ENCODE data around the gene AKAP6.

The AKAP6 gene

GRCh38 chr14:32331206-32331605 is 2.1 kb downstream of the AKAP6 start:
- no peak for TF ChIP-seq CTCF (IDR thresholded peaks at IDR 0.05; ENCODE audit: low read depth, low read length)

GRCh38 chr14:32332415-32333316 is 3.6 kb downstream of the AKAP6 start:
- TF ChIP-seq CTCF (IDR thresholded peaks at IDR 0.05; ENCODE audit: low read depth, low read length), result no peak
- no peak overlapping the region for H3K4me3 ChIP-seq (ENCODE audit: low read depth, low read length)

More at GRCh38 chr14:32331206-32331605, 2.1 kb downstream of the AKAP6 start:
- no peak overlapping the region for H3K4me3 ChIP-seq (ENCODE audit: low read depth, low read length)

- TF ChIP-seq CTCF (IDR thresholded peaks at IDR 0.05; ENCODE audit: low read depth, low read length), result no peak
- H3K4me3 ChIP-seq (ENCODE audit: low read depth, low read length), result no peak overlapping the region
These were observed 7.6 kb downstream of the AKAP6 start for GRCh38 chr14:32336702-32337101.

- TF ChIP-seq CTCF (IDR thresholded peaks at IDR 0.05; ENCODE audit: low read depth, low read length), result no peak
- no peak overlapping the region for H3K4me3 ChIP-seq (ENCODE audit: low read depth, low read length)
These were observed 8.7 kb downstream of the AKAP6 start for GRCh38 chr14:32337759-32338158.

- H3K4me3 ChIP-seq (ENCODE audit: low read depth, low read length), result no peak overlapping the region
- no peak for TF ChIP-seq CTCF (IDR thresholded peaks at IDR 0.05; ENCODE audit: low read depth, low read length)
These were observed 10.1 kb downstream of the AKAP6 start for GRCh38 chr14:32339188-32339587.

- H3K4me3 ChIP-seq (ENCODE audit: low read depth, low read length), result no peak overlapping the region
- no peak for TF ChIP-seq CTCF (IDR thresholded peaks at IDR 0.05; ENCODE audit: low read depth, low read length)
These were observed 13.1 kb downstream of the AKAP6 start for GRCh38 chr14:32341947-32342846.

GRCh38 chr14:32342847-32343194 is 13.7 kb downstream of the AKAP6 start:
- no peak overlapping the region for H3K4me3 ChIP-seq (ENCODE audit: low read depth, low read length)
- no peak for TF ChIP-seq CTCF (IDR thresholded peaks at IDR 0.05; ENCODE audit: low read depth, low read length)
